Measurements from ENCODE around the gene SYNGR2.
"Not testable (repeated sequence)": the region's sequence is repeated elsewhere in the genome, so short reads cannot be mapped to it uniquely, and the experiment has no call there.

Gene SYNGR2

GRCh38 chr17:78130437-78131101, 37.8 kb upstream of the SYNGR2 start, which contains the start of gene TMC8:
Gene TMC8, plus strand, starts transcription at chr17:78130771. Its CDS starts 818 bp downstream, at chr17:78131589.
- no peak for DNase-seq

GRCh38 chr17:78131172-78132083, 37.0 kb upstream of the SYNGR2 start:
- DNase-seq = no peak

- DNase-seq = no peak
Measured at GRCh38 chr17:78132084-78132676, 36.2 kb upstream of the SYNGR2 start.

GRCh38 chr17:78132767-78133178, 35.6 kb upstream of the SYNGR2 start:
- no peak for DNase-seq

- no peak for DNase-seq
Measured at GRCh38 chr17:78133179-78133951, 35.0 kb upstream of the SYNGR2 start.

GRCh38 chr17:78133971-78134898, 34.1 kb upstream of the SYNGR2 start:
- peak; percentile 24 for DNase-seq

GRCh38 chr17:78134899-78135385, 33.4 kb upstream of the SYNGR2 start:
- DNase-seq = no peak

GRCh38 chr17:78135858-78136500, 32.4 kb upstream of the SYNGR2 start:
- no peak for DNase-seq

GRCh38 chr17:78137392-78138203, 30.8 kb upstream of the SYNGR2 start:
- no peak for DNase-seq

- DNase-seq = no peak
Measured at GRCh38 chr17:78138204-78139060, 29.9 kb upstream of the SYNGR2 start.

- DNase-seq = not testable (repeated sequence)
Measured at GRCh38 chr17:78139861-78140168, 28.6 kb upstream of the SYNGR2 start.

GRCh38 chr17:78140169-78141051, 28.0 kb upstream of the SYNGR2 start:
- DNase-seq = peak; percentile 64

- no peak for DNase-seq
Measured at GRCh38 chr17:78141437-78142118, 26.8 kb upstream of the SYNGR2 start.

GRCh38 chr17:78142119-78142861, 26.1 kb upstream of the SYNGR2 start:
- no peak for DNase-seq

GRCh38 chr17:78143214-78144146, 24.9 kb upstream of the SYNGR2 start:
- DNase-seq = no peak

Measured in fibroblast of skin of scalp (primary cell).